HEK293 (cell line): Measurements from ENCODE around the gene MC5R.

ENCODE experiments used
- AEBP2 ChIP-seq: fragments of 450-650 bp; formaldehyde crosslinking; IDR thresholded peaks from 2 replicates; pipeline ENCODE4 v1.5.1; 2016; ENCODE audit warnings: missing biosample characterization, missing genetic modification characterization, borderline replicate concordance
- FEZF1 ChIP-seq: fragments of 450-650 bp; formaldehyde crosslinking; IDR thresholded peaks from 2 replicates; pipeline ENCODE4 v1.5.1; 2016; ENCODE audit warnings: missing biosample characterization, missing genetic modification characterization
- GLIS1 ChIP-seq: fragments of 450-650 bp; formaldehyde crosslinking; IDR thresholded peaks from 2 replicates; pipeline ENCODE4 v1.5.1; 2016; ENCODE audit warnings: missing biosample characterization, missing genetic modification characterization
- HOXD13 ChIP-seq: sonication (generic); formaldehyde crosslinking; IDR thresholded peaks from 2 replicates; pipeline ENCODE4 v1.8.0; 2022; ENCODE audit warnings: missing genetic modification reagents, borderline replicate concordance
- KLF16 ChIP-seq: fragments of 450-650 bp; formaldehyde crosslinking; IDR thresholded peaks from 2 replicates; pipeline ENCODE4 v1.5.1; 2017; ENCODE audit warnings: missing biosample characterization, missing genetic modification characterization
- KLF17 ChIP-seq: fragments of 450-650 bp; formaldehyde crosslinking; IDR thresholded peaks from 2 replicates; pipeline ENCODE4 v1.5.1; 2016; ENCODE audit warnings: missing biosample characterization, missing genetic modification characterization
- PATZ1 ChIP-seq: fragments of 450-650 bp; formaldehyde crosslinking; IDR thresholded peaks from 2 replicates; pipeline ENCODE4 v1.5.1; 2016; ENCODE audit warnings: missing biosample characterization, missing genetic modification characterization
- PBX3 ChIP-seq: sonication (generic); formaldehyde crosslinking; IDR thresholded peaks from 2 replicates; pipeline ENCODE4 v1.8.1; 2022; ENCODE audit warnings: mild to moderate bottlenecking, moderate library complexity, missing genetic modification reagents
- PRDM4 ChIP-seq: fragments of 450-650 bp; formaldehyde crosslinking; IDR thresholded peaks from 2 replicates; pipeline ENCODE4 v1.5.1; 2017; ENCODE audit warnings: missing biosample characterization, missing genetic modification characterization
- REPIN1 ChIP-seq: fragments of 450-650 bp; formaldehyde crosslinking; IDR thresholded peaks from 2 replicates; pipeline ENCODE4 v1.5.1; 2017; ENCODE audit warnings: missing biosample characterization, missing genetic modification characterization, low read depth
- SCRT1 ChIP-seq: fragments of 450-650 bp; formaldehyde crosslinking; IDR thresholded peaks from 2 replicates; pipeline ENCODE4 v1.5.1; 2016; ENCODE audit warnings: missing biosample characterization, missing genetic modification characterization, borderline replicate concordance
- SP2 ChIP-seq: fragments of 450-650 bp; formaldehyde crosslinking; IDR thresholded peaks from 2 replicates; pipeline ENCODE4 v1.5.1; 2016; ENCODE audit warnings: missing biosample characterization, missing genetic modification characterization
- ZBTB10 ChIP-seq: fragments of 450-650 bp; formaldehyde crosslinking; IDR thresholded peaks from 2 replicates; pipeline ENCODE4 v1.5.1; 2016; ENCODE audit warnings: missing biosample characterization, missing genetic modification characterization
- ZBTB17 ChIP-seq: fragments of 450-650 bp; formaldehyde crosslinking; IDR thresholded peaks from 2 replicates; pipeline ENCODE4 v1.5.1; 2016; ENCODE audit warnings: missing biosample characterization, missing genetic modification characterization
- ZNF121 ChIP-seq: fragments of 450-650 bp; formaldehyde crosslinking; IDR thresholded peaks from 2 replicates; pipeline ENCODE4 v1.5.1; 2016; ENCODE audit warnings: missing biosample characterization, missing genetic modification characterization
- ZNF157 ChIP-seq: fragments of 450-650 bp; formaldehyde crosslinking; IDR thresholded peaks from 2 replicates; pipeline ENCODE4 v1.5.1; 2016; ENCODE audit warnings: missing biosample characterization, missing genetic modification characterization
- ZNF184 ChIP-seq: fragments of 450-650 bp; IDR thresholded peaks from 2 replicates; pipeline ENCODE4 v1.5.1; 2018; ENCODE audit warnings: missing biosample characterization, mild to moderate bottlenecking, missing genetic modification characterization
- ZNF2 ChIP-seq: fragments of 450-650 bp; formaldehyde crosslinking; IDR thresholded peaks from 2 replicates; pipeline ENCODE4 v1.5.1; 2016; ENCODE audit warnings: missing biosample characterization, missing genetic modification characterization
- ZNF221 ChIP-seq: fragments of 450-650 bp; formaldehyde crosslinking; IDR thresholded peaks from 2 replicates; pipeline ENCODE4 v1.5.1; 2017; ENCODE audit warnings: missing biosample characterization, missing genetic modification characterization, borderline replicate concordance
- ZNF274 ChIP-seq, 2 experiments: fragments of 200-500 bp in 1 of 2; fragments of 450-650 bp in 1 of 2; sonication (Bioruptor generic) in 1 of 2; formaldehyde crosslinking in 1 of 2; IDR thresholded peaks; 2 replicates each; pipeline versions ENCODE4 v1.5.1 to v1.6.1; 2014 to 2016; ENCODE audit warnings: borderline replicate concordance in 1 of 2, inconsistent platforms in 1 of 2, low read length in 1 of 2, missing biosample characterization in 1 of 2, missing genetic modification characterization in 1 of 2
- ZNF302 ChIP-seq: fragments of 450-650 bp; formaldehyde crosslinking; IDR thresholded peaks from 2 replicates; pipeline ENCODE4 v1.5.1; 2016; ENCODE audit warnings: missing biosample characterization, missing genetic modification characterization, low read depth
- ZNF561 ChIP-seq: fragments of 450-650 bp; IDR thresholded peaks from 2 replicates; pipeline ENCODE4 v1.5.1; 2018; ENCODE audit warnings: missing biosample characterization, missing genetic modification characterization, borderline replicate concordance
- ZNF580 ChIP-seq: fragments of 450-650 bp; formaldehyde crosslinking; IDR thresholded peaks from 2 replicates; pipeline ENCODE4 v1.5.1; 2016; ENCODE audit warnings: missing biosample characterization, missing genetic modification characterization
- ZNF626 ChIP-seq: fragments of 450-650 bp; sonication (Bioruptor Pico); formaldehyde crosslinking; IDR thresholded peaks from 2 replicates; pipeline ENCODE4 v1.5.1; 2018; ENCODE audit warnings: missing biosample characterization, missing genetic modification characterization, inconsistent platforms
- ZNF658 ChIP-seq: fragments of 450-650 bp; formaldehyde crosslinking; IDR thresholded peaks from 2 replicates; pipeline ENCODE4; 2016; ENCODE audit warnings: missing biosample characterization, missing genetic modification characterization
- ZNF776 ChIP-seq: fragments of 450-650 bp; formaldehyde crosslinking; IDR thresholded peaks from 2 replicates; pipeline ENCODE4 v1.5.0; 2017; ENCODE audit warnings: missing biosample characterization, missing genetic modification characterization, borderline replicate concordance

Gene MC5R

GRCh38 chr18:13800505-13801259 is 23.3 kb upstream of the MC5R start (continued):
- TF ChIP-seq ZNF274 (IDR thresholded peaks at IDR 0.05; ENCODE audit: low read length) (no peak), ZNF274 (tag by site-specific recombination; IDR thresholded peaks at IDR 0.05; ENCODE audit: borderline replicate concordance) (no peak), PBX3 (CRISPR knock-in tag) (no peak), ZNF121 (tag by site-specific recombination) (no peak), ZNF157 (tag by site-specific recombination) (no peak), PRDM4 (tag by site-specific recombination) (no peak), KLF16 (tag by site-specific recombination) (peak; percentile 39; the same call in 1 of the 2 replicates), KLF17 (tag by site-specific recombination) (peak; percentile 36; the same call in 1 of the 2 replicates), ZNF302 (tag by site-specific recombination) (no peak), ZNF184 (tag by site-specific recombination) (peak; percentile 44; the same call in 1 of the 2 replicates), SCRT1 (tag by site-specific recombination) (no peak), FEZF1 (tag by site-specific recombination) (no peak), ZNF580 (no peak), GLIS1 (tag by site-specific recombination) (peak; percentile 52; the same call in 1 of the 2 replicates), AEBP2 (no peak), PATZ1 (tag by site-specific recombination) (peak; percentile 56), ZNF561 (tag by site-specific recombination) (peak; percentile 28; the same call in 1 of the 2 replicates), ZNF626 (no peak), HOXD13 (CRISPR knock-in tag) (no peak), REPIN1 (tag by site-specific recombination) (no peak), ZBTB17 (tag by site-specific recombination) (no peak), ZNF2 (tag by site-specific recombination) (peak; percentile 54; the same call in 1 of the 2 replicates), ZBTB10 (tag by site-specific recombination) (no peak), ZNF776 (tag by site-specific recombination) (no peak), ZNF658 (tag by site-specific recombination) (no peak), SP2 (tag by site-specific recombination) (peak; percentile 30; the same call in 1 of the 2 replicates), ZNF221 (tag by site-specific recombination) (no peak)
